Ishikawa (cell line): Measurements from ENCODE around the gene GABPB2.

ENCODE experiments used
- CREB1 ChIP-seq: IDR thresholded peaks from 2 replicates; pipeline ENCODE4 v1.6.1; 2012; ENCODE audit warnings: low read depth
- EGR1 ChIP-seq: IDR thresholded peaks from 2 replicates; pipeline ENCODE4 v1.6.1; 2012
- EP300 ChIP-seq: IDR thresholded peaks from 2 replicates; pipeline ENCODE4 v1.6.1; 2012; ENCODE audit warnings: borderline replicate concordance
- FOXM1 ChIP-seq: IDR thresholded peaks from 2 replicates; pipeline ENCODE4 v1.6.1; 2012; ENCODE audit warnings: low read depth, borderline replicate concordance
- MAX ChIP-seq: IDR thresholded peaks from 2 replicates; pipeline ENCODE4 v1.6.1; 2012
- NFIC ChIP-seq: IDR thresholded peaks from 2 replicates; pipeline ENCODE4 v1.6.1; 2012
- RAD21 ChIP-seq: IDR thresholded peaks from 2 replicates; pipeline ENCODE4 v1.6.1; 2012; ENCODE audit warnings: low read depth
- REST ChIP-seq: IDR thresholded peaks from 2 replicates; pipeline ENCODE4 v1.6.1; 2012; ENCODE audit warnings: low read depth, mild to moderate bottlenecking
- TAF1 ChIP-seq: IDR thresholded peaks from 2 replicates; pipeline ENCODE4 v1.6.1; 2012; ENCODE audit warnings: low read depth, mild to moderate bottlenecking
- TEAD4 ChIP-seq: IDR thresholded peaks from 2 replicates; pipeline ENCODE4 v1.6.1; 2012
- USF1 ChIP-seq: IDR thresholded peaks from 2 replicates; pipeline ENCODE4 v1.6.1; 2012
- YY1 ChIP-seq: IDR thresholded peaks from 2 replicates; pipeline ENCODE4 v1.6.1; 2012; ENCODE audit warnings: low read depth
- ZBTB7A ChIP-seq: IDR thresholded peaks from 2 replicates; pipeline ENCODE4 v1.6.1; 2012; ENCODE audit warnings: low read depth

GRCh38 chr1:151048645-151049032 is 21.9 kb upstream of the GABPB2 start:
- TF ChIP-seq MAX: no peak
- TF ChIP-seq CREB1: no peak
- TF ChIP-seq TAF1: no peak
- no peak for TF ChIP-seq RAD21
- no peak for TF ChIP-seq YY1
- no peak for TF ChIP-seq REST
- TF ChIP-seq EP300: no peak
- TF ChIP-seq EGR1: no peak
- no peak for TF ChIP-seq USF1
- no peak for TF ChIP-seq FOXM1
- TF ChIP-seq NFIC: no peak
- TF ChIP-seq ZBTB7A: no peak; the same call in 1 of the 2 replicates
- TF ChIP-seq TEAD4: no peak
